GM10847 (cell line): Measurements from ENCODE around the gene SDK1.

Experiments
- POLR2A ChIP-seq: IDR thresholded peaks from 2 replicates; pipeline ENCODE4 v1.6.1; 2011; ENCODE audit not compliant: insufficient read length; ENCODE audit errors: extremely low read depth

The SDK1 gene

GRCh38 chr7:4244041-4244440 lies 943.0 kb downstream of the SDK1 start:
- no peak for TF ChIP-seq POLR2A

- no peak for TF ChIP-seq POLR2A
Observed at GRCh38 chr7:4244635-4245034, 943.6 kb downstream of the SDK1 start.

- no peak for TF ChIP-seq POLR2A
Observed at GRCh38 chr7:4245135-4245865, 944.2 kb downstream of the SDK1 start.

GRCh38 chr7:4245866-4246470 lies 944.9 kb downstream of the SDK1 start:
- no peak for TF ChIP-seq POLR2A

GRCh38 chr7:4246536-4246935 lies 945.5 kb downstream of the SDK1 start:
- no peak for TF ChIP-seq POLR2A

GRCh38 chr7:4247106-4247876 lies 946.2 kb downstream of the SDK1 start:
- TF ChIP-seq POLR2A, result no peak

- TF ChIP-seq POLR2A, result no peak
Observed at GRCh38 chr7:4248295-4248694, 947.2 kb downstream of the SDK1 start.

GRCh38 chr7:4249241-4249640 lies 948.2 kb downstream of the SDK1 start:
- no peak for TF ChIP-seq POLR2A

- no peak for TF ChIP-seq POLR2A
Observed at GRCh38 chr7:4255336-4255735, 954.3 kb downstream of the SDK1 start.

- no peak for TF ChIP-seq POLR2A
Observed at GRCh38 chr7:4256286-4256685, 955.2 kb downstream of the SDK1 start.

GRCh38 chr7:4257146-4258111 lies 956.4 kb downstream of the SDK1 start:
- TF ChIP-seq POLR2A, result no peak

GRCh38 chr7:4260867-4261600 lies 960.0 kb downstream of the SDK1 start:
- TF ChIP-seq POLR2A, result no peak

- TF ChIP-seq POLR2A, result no peak
Observed at GRCh38 chr7:4261601-4261960, 960.5 kb downstream of the SDK1 start.

GRCh38 chr7:4265066-4265465 lies 964.0 kb downstream of the SDK1 start:
- TF ChIP-seq POLR2A, result no peak
